ENCODE measurements around the gene NSL1.
"Not testable (repeated sequence)": the region's sequence is repeated elsewhere in the genome, so short reads cannot be mapped to it uniquely, and the experiment has no call there.

Gene NSL1

GRCh38 chr1:212782422-212783154 lies 9.0 kb downstream of the NSL1 start:
- DNase-seq (ENCODE audit: low spot score), result peak; percentile 41

- DNase-seq (ENCODE audit: low spot score), result no peak
These were observed 10.4 kb downstream of the NSL1 start for GRCh38 chr1:212781225-212781624.

GRCh38 chr1:212780759-212781158 lies 10.8 kb downstream of the NSL1 start:
- DNase-seq (ENCODE audit: low spot score), result no peak

DNA sequence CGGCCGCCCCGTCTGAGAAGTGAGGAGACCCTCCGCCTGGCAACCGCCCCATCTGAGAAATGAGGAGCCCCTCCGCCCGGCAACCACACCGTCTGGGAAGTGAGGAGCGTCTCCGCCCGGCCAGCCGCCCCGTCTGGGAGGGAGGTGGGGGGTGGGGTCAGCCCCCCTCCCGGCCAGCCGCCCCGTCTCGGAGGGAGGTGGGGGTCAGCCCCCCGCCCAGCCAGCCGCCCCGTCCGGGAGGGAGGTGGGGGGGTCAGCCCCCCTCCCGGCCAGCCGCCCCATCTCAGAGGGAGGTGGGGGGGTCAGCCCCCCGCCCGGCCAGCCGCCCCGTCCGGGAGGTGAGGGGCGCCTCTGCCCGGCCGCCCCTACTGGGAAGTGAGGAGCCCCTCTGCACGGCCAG lies 12.5 kb downstream of the NSL1 start:
- not testable (repeated sequence) for DNase-seq (ENCODE audit: low spot score)

DNA sequence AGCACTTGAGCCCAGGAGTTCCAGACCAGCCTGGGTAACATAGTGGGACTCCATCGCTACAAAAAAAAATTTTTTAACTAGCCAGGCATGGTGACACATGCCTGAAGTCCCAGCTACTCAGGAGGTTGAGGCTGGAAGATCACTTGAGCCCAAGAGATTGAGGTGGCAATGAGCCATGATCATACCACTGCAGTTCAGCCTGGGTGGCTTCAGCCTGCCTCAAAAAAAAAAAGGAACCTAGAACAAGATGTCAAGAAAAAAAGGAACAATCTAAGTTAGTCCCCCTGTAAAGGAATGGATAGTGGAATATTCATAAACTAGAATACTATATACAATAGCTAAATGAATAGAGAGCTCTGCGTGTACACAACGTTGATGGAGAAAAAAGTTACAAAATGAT lies 14.4 kb downstream of the NSL1 start:
- no peak for DNase-seq (ENCODE audit: low spot score)

DNA sequence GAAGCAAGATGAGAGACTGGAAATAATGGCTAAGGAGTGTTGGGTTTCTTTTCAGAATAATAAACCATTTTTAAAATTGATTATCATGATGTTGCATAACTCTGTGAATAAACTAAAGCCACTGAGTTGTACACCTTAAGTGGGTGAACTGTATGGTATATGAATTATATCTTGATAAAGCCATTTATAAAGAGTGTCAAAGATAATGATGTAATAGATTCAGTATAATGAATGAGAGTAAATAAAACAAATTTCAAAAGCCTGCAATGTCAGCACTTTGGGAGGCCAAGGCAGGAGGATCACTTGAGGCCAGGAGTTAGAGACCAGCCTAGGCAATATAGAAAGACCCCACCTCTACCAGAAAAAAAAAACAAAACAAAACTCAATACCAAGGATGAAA lies 16.3 kb downstream of the NSL1 start:
- no peak for DNase-seq (ENCODE audit: low spot score)

- DNase-seq (ENCODE audit: low spot score), result no peak
These were observed 17.0 kb downstream of the NSL1 start for GRCh38 chr1:212774584-212774983.

GRCh38 chr1:212773011-212773410 lies 18.6 kb downstream of the NSL1 start:
- DNase-seq (ENCODE audit: low spot score), result no peak

DNA sequence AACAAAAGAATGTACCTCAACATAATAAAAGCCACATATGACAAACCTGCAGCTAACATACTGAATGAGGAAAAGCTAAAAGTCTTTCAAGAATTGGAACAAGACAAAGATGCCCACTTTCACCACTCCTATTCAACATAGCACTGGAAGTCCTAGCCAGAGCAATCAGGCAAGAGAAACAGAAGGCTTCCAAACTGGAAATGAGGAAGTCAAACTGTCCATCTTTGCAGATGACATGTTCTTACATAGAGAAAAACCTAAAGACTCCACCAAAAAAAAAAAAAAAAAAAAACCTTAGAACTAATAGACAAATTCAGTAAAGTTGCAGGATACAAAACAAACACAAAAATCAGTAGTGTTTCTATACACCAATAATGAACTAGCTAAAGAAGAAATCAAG lies 20.2 kb downstream of the NSL1 start:
- no peak for DNase-seq (ENCODE audit: low spot score)

- DNase-seq (ENCODE audit: low spot score), result no peak
These were observed 22.0 kb downstream of the NSL1 start for GRCh38 chr1:212769459-212770167.

DNA sequence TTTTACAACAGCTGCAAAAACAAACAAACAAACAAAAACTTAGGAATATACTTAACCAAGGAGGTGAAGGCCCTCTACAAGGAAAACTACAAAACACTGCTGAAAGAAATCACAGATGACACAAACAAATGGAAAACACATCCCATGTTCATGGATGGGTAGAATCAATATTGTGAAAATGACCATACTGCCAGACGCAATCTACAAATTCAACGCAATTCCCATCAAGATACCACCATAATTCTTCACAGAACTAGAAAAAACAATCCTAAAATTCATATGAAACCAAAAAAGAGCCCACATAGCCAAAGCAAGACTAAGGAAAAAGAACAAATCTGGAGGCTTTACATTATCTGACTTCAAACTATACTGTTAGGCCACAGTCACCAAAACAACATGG lies 24.8 kb downstream of the NSL1 start:
- not testable (repeated sequence) for DNase-seq (ENCODE audit: low spot score)

GRCh38 chr1:212764718-212765281 lies 26.8 kb downstream of the NSL1 start:
- DNase-seq (ENCODE audit: low spot score), result not testable (repeated sequence)

GRCh38 chr1:212762839-212763238 lies 28.7 kb downstream of the NSL1 start:
- no peak for DNase-seq (ENCODE audit: low spot score)

DNA sequence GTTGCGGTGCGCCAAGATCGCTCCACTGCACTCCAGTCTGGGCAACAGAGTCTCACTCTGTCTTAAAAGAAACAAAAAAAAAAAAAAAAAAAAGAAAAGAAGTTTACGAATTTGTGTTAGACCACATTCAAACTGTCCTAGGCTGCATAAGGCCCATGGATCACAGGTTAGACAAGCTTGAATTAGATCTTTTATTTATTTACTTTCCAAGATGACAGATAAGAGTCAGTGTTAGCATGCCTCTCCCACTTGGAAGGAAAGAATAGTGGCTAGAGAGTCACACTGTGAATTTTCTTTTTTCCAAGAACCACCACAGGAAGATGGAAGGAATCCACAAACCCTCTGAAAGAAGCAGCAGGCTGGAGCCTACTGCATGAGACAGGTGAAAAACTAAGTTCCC lies 29.3 kb downstream of the NSL1 start:
- DNase-seq (ENCODE audit: low spot score), result no peak

DNA sequence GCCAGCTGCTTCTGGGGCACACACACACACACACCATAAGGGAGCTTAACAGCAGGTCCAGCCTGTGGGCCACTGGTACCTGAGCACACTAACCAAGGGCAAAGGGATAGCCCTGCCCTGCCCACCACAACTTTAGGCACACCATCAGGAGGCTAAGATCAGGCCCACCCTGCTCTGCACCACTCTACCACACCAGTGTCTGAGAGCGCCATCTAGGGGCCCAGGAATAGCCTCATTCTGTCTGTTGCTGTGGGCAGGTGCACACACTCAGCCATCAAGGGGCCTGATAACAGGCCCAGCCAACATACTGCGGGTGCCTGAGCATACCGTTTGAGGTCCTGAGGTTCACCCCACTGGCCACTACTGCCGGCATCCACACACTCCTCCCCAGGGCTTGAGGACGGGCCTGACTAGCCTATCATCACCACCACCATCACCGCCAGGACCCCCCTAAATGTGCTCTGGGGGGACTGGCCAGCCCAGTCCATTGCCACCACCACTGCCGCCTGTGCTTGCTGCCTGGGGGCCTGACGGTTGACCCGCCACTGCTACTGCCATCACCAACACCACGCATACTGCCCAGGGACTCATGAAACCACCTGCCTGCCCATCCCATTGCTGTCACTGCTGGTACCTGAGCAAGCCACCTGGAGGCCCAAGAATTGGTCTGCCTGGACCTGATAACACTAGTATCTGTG lies 31.3 kb downstream of the NSL1 start:
- DNase-seq (ENCODE audit: low spot score), result peak; percentile 51

DNA sequence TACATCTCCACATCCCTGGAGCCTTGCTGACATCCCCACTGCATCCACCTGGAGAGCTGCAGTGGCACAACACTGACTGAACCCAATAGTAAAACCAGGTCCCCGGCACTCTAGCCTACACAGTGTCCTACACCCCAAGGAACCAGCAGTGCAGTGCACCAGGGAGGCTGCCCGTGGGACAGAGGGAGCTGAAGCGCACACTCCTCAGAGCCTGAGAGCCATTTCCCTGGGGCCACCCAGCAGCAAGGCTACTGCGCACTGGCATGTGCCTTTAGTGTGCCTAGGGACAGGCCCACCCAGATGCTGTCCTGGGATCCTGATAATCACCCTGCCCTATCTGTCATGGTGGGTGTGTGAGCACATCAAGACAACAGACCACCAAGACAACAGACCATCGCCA lies 31.9 kb downstream of the NSL1 start:
- no peak for DNase-seq (ENCODE audit: low spot score)

GRCh38 chr1:212754680-212755079 lies 36.9 kb downstream of the NSL1 start:
- no peak for DNase-seq (ENCODE audit: low spot score)

GRCh38 chr1:212754193-212754592 lies 37.4 kb downstream of the NSL1 start:
- DNase-seq (ENCODE audit: low spot score), result peak; percentile 16

DNA sequence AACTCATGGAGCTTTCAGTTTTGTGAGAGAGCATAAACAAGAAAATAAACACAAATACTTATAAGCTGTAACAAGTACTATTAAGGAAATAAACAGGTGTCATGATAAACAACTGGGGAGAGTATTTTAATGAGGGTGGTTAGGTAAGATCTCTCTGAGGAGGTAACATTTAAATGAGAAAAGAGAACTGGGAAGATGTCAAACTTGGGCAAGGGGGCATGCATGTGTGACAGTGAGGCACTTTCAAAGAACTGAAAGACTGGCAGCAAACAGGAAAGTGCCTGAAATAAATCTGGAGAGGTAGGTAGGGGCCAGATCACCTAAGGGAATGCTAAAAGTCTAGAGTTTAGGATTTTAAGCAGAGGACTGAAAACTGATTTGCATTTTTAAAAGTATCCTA lies 37.8 kb downstream of the NSL1 start:
- no peak for DNase-seq (ENCODE audit: low spot score)

DNA sequence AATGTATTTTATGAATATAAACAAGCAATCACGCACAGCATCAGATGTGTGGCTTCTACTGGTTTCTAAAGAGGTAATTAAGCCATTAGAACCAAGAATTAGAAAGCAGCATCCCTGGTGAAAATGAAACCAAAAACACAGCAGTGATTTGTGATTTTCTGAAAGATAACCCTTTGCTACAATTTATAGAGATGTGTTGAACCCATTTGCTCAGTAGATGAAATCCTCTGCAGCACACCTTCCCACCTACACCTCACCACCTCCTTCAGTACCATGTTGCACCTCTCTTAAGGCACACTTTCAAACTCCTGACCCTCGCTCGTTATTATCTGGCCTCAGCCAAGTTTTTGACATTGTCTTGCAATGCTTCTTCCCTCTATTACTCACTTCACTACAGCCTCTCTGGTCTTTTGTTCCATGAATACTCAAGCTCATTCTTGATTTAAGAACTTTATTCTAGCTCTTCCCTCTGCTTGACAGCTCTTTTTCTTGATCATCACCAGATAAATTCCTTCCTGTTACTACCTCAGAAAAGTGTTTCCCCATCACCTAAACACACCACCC lies 38.6 kb downstream of the NSL1 start:
- peak; percentile 22 for DNase-seq (ENCODE audit: low spot score)

GRCh38 chr1:212752252-212752933 lies 39.2 kb downstream of the NSL1 start:
- no peak for DNase-seq (ENCODE audit: low spot score)
